ENCODE measurements around the gene CCNG2.

CCNG2 gene

GRCh38 chr4:77187322-77187721, 30.3 kb downstream of the CCNG2 start:
- no peak overlapping the region for H3K27ac ChIP-seq (ENCODE audit: low read length)
- H3K79me2 ChIP-seq (ENCODE audit: low read length): no peaks in the 10 kb centered on the region
- H3K9ac ChIP-seq (ENCODE audit: low read length): no peak overlapping the region
- H3F3A ChIP-seq (ENCODE audit: insufficient read depth, low read length): no peaks in the 10 kb centered on the region
- no peak for DNase-seq
- no peaks in the 10 kb centered on the region for H3K27me3 ChIP-seq (replicated peaks; ENCODE audit: insufficient read depth, low read length)
- TF ChIP-seq EZH2phosphoT487 (IDR thresholded peaks at IDR 0.05; ENCODE audit: low read length): no peak
- no peak for TF ChIP-seq EZH2 (optimal IDR thresholded peaks at IDR 0.05; ENCODE audit: low read depth, low read length)
- TF ChIP-seq, protein P1, sequence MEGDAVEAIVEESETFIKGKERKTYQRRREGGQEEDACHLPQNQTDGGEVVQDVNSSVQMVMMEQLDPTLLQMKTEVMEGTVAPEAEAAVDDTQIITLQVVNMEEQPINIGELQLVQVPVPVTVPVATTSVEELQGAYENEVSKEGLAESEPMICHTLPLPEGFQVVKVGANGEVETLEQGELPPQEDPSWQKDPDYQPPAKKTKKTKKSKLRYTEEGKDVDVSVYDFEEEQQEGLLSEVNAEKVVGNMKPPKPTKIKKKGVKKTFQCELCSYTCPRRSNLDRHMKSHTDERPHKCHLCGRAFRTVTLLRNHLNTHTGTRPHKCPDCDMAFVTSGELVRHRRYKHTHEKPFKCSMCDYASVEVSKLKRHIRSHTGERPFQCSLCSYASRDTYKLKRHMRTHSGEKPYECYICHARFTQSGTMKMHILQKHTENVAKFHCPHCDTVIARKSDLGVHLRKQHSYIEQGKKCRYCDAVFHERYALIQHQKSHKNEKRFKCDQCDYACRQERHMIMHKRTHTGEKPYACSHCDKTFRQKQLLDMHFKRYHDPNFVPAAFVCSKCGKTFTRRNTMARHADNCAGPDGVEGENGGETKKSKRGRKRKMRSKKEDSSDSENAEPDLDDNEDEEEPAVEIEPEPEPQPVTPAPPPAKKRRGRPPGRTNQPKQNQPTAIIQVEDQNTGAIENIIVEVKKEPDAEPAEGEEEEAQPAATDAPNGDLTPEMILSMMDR (IDR thresholded peaks at IDR 0.05; ENCODE audit: low read length): no peak
- no peak overlapping the region for H3K4me3 ChIP-seq (ENCODE audit: low read length)
- H2AFZ ChIP-seq (ENCODE audit: low read length): no peak overlapping the region
- H3K36me3 ChIP-seq (replicated peaks; ENCODE audit: insufficient read depth, low read length): no peaks in the 10 kb centered on the region
- H3K4me1 ChIP-seq (ENCODE audit: low read length): no peaks in the 10 kb centered on the region
- no peaks in the 10 kb centered on the region for H3K9me3 ChIP-seq (replicated peaks; ENCODE audit: insufficient read depth, low read length)
- no peaks in the 10 kb centered on the region for H4K20me1 ChIP-seq (ENCODE audit: insufficient read depth, low read length)
- H3K4me2 ChIP-seq (ENCODE audit: low read depth, low read length): no peak overlapping the region
- no peaks in the 10 kb centered on the region for H3K9me2 ChIP-seq (replicated peaks; ENCODE audit: insufficient read depth, low read length)

GRCh38 chr4:77188498-77189220, 31.7 kb downstream of the CCNG2 start:
- H3K9me2 ChIP-seq (replicated peaks; ENCODE audit: insufficient read depth, low read length): no peaks in the 10 kb centered on the region
- H3K79me2 ChIP-seq (ENCODE audit: low read length): no peaks in the 10 kb centered on the region
- DNase-seq: no peak
- no peak overlapping the region for H3K4me3 ChIP-seq (ENCODE audit: low read length)
- H3K9ac ChIP-seq (ENCODE audit: low read length): no peak overlapping the region
- H3K36me3 ChIP-seq (replicated peaks; ENCODE audit: insufficient read depth, low read length): no peaks in the 10 kb centered on the region
- H3K9me3 ChIP-seq (replicated peaks; ENCODE audit: insufficient read depth, low read length): no peaks in the 10 kb centered on the region
- TF ChIP-seq EZH2 (optimal IDR thresholded peaks at IDR 0.05; ENCODE audit: low read depth, low read length) (no peak), EZH2phosphoT487 (IDR thresholded peaks at IDR 0.05; ENCODE audit: low read length) (no peak)
- TF ChIP-seq, protein P1 (IDR thresholded peaks at IDR 0.05; ENCODE audit: low read length): no peak
- H3K4me1 ChIP-seq (ENCODE audit: low read length): no peaks in the 10 kb centered on the region
- H3F3A ChIP-seq (ENCODE audit: insufficient read depth, low read length): no peaks in the 10 kb centered on the region
- no peaks in the 10 kb centered on the region for H4K20me1 ChIP-seq (ENCODE audit: insufficient read depth, low read length)
- no peak overlapping the region for H3K27ac ChIP-seq (ENCODE audit: low read length)
- H2AFZ ChIP-seq (ENCODE audit: low read length): no peak overlapping the region
- no peak overlapping the region for H3K4me2 ChIP-seq (ENCODE audit: low read depth, low read length)
- H3K27me3 ChIP-seq (replicated peaks; ENCODE audit: insufficient read depth, low read length): no peaks in the 10 kb centered on the region

- no peaks in the 10 kb centered on the region for H3K9me2 ChIP-seq (replicated peaks; ENCODE audit: insufficient read depth, low read length)
- no peaks in the 10 kb centered on the region for H3K79me2 ChIP-seq (ENCODE audit: low read length)
- no peaks in the 10 kb centered on the region for H3K4me1 ChIP-seq (ENCODE audit: low read length)
- no peak for DNase-seq
- H4K20me1 ChIP-seq (ENCODE audit: insufficient read depth, low read length): no peaks in the 10 kb centered on the region
- no peak overlapping the region for H3K4me2 ChIP-seq (ENCODE audit: low read depth, low read length)
- H3F3A ChIP-seq (ENCODE audit: insufficient read depth, low read length): no peaks in the 10 kb centered on the region
- H3K36me3 ChIP-seq (replicated peaks; ENCODE audit: insufficient read depth, low read length): no peaks in the 10 kb centered on the region
- H3K9me3 ChIP-seq (replicated peaks; ENCODE audit: insufficient read depth, low read length): no peaks in the 10 kb centered on the region
- H3K27me3 ChIP-seq (replicated peaks; ENCODE audit: insufficient read depth, low read length): no peaks in the 10 kb centered on the region
- no peak overlapping the region for H3K4me3 ChIP-seq (ENCODE audit: low read length)
- no peak overlapping the region for H2AFZ ChIP-seq (ENCODE audit: low read length)
- no peak for TF ChIP-seq EZH2phosphoT487 (IDR thresholded peaks at IDR 0.05; ENCODE audit: low read length)
- H3K27ac ChIP-seq (ENCODE audit: low read length): no peak overlapping the region
- no peak overlapping the region for H3K9ac ChIP-seq (ENCODE audit: low read length)
Measured at GRCh38 chr4:77189412-77189811, 32.4 kb downstream of the CCNG2 start.

GRCh38 chr4:77190053-77190452, 33.0 kb downstream of the CCNG2 start:
- H3K36me3 ChIP-seq (replicated peaks; ENCODE audit: insufficient read depth, low read length): no peaks in the 10 kb centered on the region
- H3K79me2 ChIP-seq (ENCODE audit: low read length): no peaks in the 10 kb centered on the region
- H3K4me2 ChIP-seq (ENCODE audit: low read depth, low read length): no peak overlapping the region
- H4K20me1 ChIP-seq (ENCODE audit: insufficient read depth, low read length): no peaks in the 10 kb centered on the region
- H3K9me3 ChIP-seq (replicated peaks; ENCODE audit: insufficient read depth, low read length): no peaks in the 10 kb centered on the region
- H3K9ac ChIP-seq (ENCODE audit: low read length): no peak overlapping the region
- H3K27ac ChIP-seq (ENCODE audit: low read length): no peak overlapping the region
- H2AFZ ChIP-seq (ENCODE audit: low read length): no peak overlapping the region
- H3F3A ChIP-seq (ENCODE audit: insufficient read depth, low read length): no peaks in the 10 kb centered on the region
- no peaks in the 10 kb centered on the region for H3K4me1 ChIP-seq (ENCODE audit: low read length)
- DNase-seq: no peak
- H3K27me3 ChIP-seq (replicated peaks; ENCODE audit: insufficient read depth, low read length): no peaks in the 10 kb centered on the region
- no peaks in the 10 kb centered on the region for H3K9me2 ChIP-seq (replicated peaks; ENCODE audit: insufficient read depth, low read length)
- no peak overlapping the region for H3K4me3 ChIP-seq (ENCODE audit: low read length)
- TF ChIP-seq EZH2 (optimal IDR thresholded peaks at IDR 0.05; ENCODE audit: low read depth, low read length): no peak
